Left kidney (tissue), 2 donors: ENCODE data around the gene HINT3. TPM values are rescaled to one million over a fixed set of nuclear protein-coding genes. Genes with fewer than 3 reads are reported as not detected.
"Not testable (repeated sequence)": the region's sequence is repeated elsewhere in the genome, so short reads cannot be mapped to it uniquely, and the experiment has no call there.

ENCODE experiments used
- DNase-seq: peaks from one replicate; pipeline ENCODE4 v3.0.0-alpha.2; 2013
- polyA plus RNA-seq: library from polyadenylated mRNA; unstranded; fragments of 120-200 nt; gene quantifications from one replicate; pipeline ENCODE4 v1.2.1, GENCODE V29; 2013; ENCODE audit not compliant: insufficient read length

Gene HINT3
- polyA plus RNA-seq, 1 donor, result 33.1 TPM

DNA sequence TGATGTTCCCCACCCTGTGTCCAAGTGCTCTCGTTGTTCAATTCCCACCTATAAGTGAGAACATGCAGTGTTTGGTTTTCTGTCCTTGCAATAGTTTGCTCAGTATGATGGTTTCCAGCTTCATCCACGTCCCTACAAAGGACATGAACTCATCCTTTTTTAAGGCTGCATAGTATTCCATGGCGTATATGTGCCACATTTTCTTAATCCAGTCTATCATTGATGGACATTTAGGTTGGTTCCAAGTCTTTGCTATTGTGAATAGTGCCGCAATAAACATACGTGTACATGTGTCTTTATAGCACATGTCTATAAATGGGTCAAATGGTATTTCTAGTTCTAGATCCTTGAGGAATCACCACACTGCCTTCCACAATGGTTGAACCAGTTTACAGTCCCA is 21.1 kb upstream of the HINT3 start:
- DNase-seq, result not testable (repeated sequence)

DNA sequence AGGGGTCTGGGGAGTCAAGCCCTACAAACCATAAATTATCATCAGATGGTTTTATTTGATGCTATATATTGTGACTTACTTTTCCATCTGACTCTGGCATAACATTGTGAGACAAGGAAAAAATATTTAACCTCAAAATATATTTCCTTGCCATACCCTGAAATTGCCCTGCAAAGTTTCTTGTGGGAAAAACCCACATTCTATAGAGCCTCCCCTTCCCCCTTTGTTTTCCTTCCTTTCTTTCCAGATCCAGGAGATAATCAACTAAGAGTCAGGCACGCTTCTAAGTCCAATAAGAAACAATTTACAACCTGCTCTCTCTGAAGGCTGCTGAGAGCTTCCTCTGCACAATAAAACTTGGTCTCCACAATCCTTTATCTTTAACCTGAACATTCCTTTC is 17.5 kb upstream of the HINT3 start:
- DNase-seq, result no peak

DNA sequence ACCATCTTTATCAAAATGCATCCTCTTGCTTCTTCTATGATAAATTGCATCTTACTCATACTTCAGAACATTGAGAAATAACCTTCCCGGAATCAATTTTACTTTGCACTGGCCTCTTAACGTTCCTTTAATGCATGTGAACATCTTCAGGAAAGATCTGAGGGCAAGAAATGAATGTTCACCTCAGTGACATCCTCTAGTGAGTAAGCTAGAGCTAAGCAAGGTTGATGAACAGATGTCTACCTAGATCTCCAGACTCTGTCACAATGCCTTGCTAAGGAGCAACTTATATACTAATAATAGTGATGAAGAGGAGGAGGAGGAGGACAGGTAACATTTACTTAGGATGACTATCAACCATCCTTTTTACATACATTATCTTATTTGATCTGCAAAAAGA is 16.8 kb upstream of the HINT3 start:
- no peak for DNase-seq

DNA sequence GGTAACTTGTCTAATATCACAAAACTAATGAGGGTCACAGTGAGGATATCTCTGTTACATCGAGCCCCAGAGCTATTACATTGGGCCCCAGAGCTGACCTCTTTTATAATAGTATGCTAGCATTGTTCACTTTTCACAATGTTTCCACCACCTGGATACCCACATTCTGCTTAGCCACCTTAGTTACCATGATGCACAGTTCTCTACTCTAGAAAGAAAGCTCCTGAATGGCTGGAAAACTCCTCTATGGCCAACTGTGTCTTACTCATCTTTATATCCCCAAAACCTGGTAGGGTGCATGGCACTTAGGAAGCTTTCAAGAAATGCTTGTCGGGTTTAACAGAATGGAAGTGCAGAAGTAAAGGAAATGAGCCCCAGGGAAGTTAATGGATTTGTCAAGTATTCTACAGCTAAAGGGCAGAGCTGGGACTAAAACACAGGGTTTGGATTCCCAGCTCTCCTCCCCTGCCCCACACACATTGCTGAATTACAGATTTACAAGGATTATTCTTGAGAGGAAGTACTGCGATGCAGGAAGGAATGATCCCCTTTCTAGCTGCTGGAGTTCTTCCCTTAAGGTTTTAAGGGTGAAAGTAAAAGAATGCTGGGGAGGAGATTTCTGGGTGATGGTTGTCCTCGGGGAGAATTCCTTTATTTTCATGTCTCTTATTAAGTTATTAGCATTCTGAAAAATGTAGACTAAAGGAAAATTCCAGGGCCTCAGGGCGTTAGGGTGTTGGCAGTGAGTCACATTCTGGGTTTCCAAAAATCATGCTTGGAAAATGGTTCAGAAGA is 16.1 kb upstream of the HINT3 start:
- no peak for DNase-seq

DNA sequence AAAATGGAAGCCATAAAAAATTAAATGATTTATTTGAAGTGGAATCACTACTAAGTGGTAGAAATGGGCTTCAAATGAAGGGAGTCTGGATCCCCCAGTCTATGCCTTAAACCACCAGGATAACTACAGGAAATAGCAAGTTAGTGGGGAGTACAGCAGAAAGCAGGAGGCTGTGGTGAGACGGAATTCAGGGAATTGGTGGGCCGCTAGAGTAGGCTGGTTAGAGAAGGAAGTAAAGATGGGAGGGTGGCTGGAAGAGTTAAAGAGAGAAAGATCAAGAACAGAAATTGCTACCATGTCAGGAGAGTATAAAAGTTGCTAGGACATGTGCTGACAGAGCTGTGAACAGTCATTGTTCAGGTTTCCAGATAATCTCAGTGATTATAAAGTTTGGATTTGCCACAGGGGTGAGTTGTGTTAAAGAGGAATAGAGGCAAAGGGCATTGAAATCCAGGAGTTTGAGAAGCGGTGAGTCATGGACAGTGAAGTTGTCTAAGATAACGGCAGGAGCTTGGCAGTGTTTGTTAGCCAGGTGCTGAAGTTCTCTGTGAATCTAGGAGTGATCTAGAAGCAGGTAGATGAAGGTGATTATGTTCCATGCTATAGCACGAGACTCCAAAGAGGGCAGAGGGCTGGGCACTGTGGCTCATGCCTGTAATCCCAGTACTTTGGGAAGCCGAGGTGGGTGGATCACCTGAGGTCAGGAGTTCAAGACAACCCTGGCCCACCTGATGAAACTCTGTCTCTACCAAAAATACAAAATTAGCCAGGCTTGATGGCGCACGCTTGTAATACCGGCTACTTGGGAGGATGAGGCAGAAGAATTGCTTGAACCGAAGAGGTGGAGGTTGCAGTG is 13.7 kb upstream of the HINT3 start:
- DNase-seq, result no peak

DNA sequence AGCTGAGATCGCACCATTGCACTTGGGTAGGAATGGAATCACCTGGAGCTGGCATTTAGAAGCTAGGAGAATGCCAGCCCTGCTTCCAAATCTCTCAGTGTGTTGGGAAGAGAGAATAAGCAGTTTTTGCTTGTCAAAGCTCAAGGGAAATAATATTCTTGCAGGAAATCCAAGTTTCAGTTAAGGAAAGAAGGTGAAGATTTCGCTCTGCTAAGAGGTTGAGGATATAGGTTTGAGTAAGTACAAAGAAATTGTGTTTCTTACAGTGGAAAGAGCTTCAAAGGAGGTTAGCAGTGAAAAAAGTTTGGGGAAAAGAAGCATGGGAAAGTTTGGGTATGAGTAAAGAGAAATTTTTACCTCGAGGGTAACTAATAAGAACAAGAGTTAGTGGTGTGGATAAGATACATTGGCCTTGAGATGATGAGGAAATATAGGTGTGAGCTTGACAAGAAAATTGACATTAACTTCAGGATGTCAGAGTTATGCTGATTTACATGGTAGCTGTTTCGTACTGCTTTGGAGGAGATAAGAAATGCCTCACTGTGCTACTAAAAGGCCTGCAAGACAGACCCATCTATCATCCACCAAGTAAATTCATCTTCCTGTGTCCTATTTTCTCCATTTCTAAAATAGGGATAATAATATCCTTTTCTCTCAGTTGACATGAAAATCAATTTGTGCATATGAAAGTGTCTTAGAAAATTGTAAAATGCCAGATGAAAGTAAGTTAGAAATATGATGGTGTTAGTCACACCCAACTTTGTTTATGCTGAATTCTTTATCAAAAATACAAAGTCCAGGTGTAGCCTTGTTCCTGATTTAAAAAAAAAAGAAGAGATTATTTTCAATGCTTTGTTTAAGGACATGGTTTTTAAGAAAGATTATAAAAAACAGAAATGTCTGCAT is 12.8 kb upstream of the HINT3 start:
- DNase-seq, result no peak

DNA sequence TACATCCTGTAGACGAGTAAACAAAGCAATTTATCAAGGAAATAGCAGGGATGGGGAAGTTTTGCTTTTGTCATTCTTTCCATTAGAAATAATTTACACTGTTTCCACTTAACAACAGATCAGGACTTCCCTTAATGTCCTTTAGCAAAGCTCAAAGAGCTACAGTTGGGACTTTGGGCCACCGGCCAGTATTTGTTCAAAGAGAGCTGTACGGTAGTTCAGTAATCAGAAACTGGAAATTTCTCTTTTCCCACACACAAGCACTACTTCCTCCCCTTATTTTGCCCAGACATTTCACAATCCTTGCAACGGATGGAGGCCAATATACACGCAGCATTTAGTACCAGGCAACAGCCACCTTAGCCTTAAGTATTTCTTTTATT is 12.1 kb upstream of the HINT3 start:
- DNase-seq, result peak; percentile 37

DNA sequence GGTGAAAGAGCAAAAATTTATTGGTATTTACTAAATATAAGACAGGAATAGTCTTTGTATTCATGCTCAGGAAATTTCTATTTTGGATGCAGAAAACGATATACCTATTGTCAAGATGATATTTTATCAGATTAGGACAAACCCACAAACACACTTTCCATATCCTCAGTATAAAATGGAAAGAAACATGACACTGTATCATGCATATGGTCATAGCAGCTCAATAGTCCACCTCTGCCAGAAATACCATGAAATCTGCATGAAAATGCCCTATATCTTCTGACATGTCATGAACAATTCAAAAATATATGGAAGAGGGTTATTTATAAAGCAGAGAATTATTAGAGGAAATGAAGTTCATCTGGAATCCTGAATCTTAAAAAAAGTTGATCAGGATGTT is 11.7 kb upstream of the HINT3 start:
- no peak for DNase-seq

DNA sequence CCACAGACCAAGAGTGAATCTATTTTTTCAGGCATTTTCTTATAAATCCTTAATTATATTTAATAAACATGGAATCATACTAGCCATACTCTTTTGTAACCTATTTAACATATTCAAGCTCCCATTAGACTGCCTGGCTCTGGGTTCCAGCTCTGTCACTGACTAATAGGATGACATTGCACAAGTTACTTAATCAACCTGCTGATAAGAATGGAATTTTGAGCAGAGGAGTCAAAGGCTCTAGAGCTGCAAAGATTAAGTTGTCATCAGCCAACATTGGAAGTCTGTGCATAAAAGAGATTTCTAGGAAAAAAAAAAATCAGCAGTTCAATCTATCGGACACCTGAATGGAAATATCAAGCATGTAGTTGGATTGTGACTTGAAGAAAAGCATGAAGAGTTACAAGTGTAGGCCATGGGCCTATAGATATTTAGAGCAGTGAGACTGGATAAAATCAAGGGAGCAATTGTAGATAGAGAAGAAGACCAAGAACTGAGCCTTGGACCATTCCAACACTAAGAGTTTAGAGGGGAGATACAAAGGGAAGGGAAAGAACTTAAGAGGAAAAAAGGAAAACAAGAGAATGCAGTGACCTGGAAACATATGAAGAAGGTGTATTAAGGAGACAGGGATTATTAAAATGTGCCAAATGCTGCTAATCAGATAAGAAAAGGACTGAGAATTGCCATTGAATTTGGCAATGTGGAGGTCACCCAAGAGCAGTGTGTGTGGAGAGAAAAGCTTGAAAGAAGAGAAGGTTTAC is 11.0 kb upstream of the HINT3 start:
- no peak for DNase-seq

DNA sequence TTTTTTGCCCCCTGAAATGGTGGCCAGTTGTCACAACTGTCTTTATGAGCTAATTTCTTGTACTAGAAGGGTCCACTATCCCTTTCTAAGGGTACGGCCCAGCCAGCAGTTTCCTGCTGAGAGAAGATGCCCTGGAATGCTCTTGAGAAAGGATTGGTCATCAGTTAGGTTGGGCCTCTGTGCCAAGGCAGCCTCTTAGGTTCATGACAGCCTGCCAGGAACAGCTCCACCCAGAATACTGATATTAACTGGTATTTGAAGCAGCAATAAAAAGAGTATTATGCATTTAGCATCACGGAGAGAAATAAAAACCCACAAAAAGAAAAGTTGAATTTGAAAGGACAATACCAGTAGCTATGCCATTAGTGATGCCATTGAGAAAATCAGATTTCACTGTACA is 9.0 kb upstream of the HINT3 start:
- no peak for DNase-seq

DNA sequence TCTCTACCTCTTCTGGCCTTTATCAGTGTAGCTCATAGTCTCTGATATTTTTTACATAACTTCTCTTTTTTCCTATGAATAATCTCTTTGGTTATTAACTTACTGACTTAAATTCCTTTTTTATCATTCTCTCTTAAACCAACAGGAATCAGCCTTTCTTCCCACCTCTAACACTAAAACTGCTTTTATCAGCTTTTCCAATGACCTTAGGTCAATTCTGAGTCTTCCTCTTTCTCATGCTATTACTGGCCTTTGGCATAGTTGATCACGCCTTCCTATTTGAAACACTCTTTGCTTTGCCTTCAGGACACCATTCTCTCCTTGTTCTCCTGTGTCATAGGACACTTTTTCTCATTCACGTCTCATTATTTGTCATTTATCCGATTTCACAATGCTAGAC is 8.1 kb upstream of the HINT3 start:
- no peak for DNase-seq

DNA sequence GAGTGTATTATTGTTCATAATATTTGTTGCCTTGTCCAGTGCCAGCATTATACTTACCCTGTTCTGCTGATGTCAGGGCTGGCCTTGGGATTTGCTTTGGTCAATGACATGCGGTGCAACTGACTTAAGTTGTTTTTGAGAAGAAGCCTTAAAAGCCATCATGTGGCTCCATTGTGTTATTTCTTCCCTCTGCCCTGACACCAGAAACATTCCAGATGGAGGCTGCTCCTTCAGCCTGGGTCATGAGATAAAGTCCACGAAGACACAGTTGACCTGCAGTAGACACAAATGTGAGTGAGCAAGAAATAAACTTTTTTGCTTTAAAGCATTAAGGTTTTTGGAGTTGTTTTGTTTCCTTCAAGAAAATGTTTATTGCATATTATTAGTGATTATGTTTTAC is 7.5 kb upstream of the HINT3 start:
- no peak for DNase-seq

DNA sequence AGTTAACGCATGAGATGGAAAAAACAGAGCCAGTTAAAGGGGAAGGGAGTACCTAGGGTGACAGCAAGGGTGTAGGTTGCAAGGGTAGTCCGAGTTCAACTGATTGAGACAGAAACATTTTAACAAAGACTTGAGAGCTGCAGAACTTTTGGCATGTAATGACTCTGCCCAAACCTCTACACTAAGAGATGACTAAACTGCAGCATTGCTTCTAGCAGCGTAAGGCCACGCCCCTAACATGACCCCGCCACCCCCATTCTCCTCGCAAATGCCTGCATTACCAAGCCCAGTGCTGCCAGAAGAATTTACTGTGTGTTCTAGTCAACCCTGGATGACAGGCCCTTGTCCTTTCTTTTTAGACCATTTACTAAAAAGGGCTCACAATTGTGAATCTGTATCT is 6.3 kb upstream of the HINT3 start:
- DNase-seq, result no peak

DNA sequence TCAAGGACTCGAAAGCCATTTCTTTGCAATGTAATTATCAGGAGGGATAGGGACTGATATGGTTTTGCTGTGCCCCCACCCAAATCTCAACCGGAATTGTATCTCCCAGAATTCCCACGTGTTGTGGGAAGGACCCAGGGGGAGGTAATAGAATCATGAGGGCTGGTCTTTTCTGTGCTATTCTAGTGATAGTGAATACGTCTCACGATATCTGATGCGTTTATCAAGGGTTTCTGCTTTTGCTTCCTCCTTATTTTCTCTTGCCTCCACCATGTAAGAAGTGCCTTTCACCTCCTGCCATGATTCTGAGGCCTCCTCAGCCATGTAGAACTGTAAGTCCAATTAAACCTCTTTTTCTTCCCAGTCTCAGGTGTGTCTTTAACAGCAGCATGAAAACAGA is 5.9 kb upstream of the HINT3 start:
- not testable (repeated sequence) for DNase-seq

DNA sequence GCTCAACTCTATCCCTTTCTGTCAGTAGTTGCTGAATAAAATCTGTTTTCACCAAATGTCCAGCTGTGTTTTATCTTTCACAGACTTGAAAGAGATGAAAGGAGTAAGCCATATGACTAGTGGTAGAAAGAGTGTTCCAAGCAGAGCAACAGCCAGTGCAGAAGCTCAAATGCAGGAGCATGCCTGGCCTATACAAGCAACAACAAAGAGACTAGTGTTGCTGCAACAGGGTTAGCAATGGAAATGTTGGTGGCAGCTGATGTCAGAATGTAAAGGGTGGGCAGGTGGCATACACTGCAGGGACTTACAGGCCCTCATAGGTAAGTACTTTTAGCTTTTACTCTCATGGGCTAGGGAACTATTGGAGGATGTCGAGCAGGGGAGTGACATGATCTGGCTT is 5.2 kb upstream of the HINT3 start:
- DNase-seq, result no peak

DNA sequence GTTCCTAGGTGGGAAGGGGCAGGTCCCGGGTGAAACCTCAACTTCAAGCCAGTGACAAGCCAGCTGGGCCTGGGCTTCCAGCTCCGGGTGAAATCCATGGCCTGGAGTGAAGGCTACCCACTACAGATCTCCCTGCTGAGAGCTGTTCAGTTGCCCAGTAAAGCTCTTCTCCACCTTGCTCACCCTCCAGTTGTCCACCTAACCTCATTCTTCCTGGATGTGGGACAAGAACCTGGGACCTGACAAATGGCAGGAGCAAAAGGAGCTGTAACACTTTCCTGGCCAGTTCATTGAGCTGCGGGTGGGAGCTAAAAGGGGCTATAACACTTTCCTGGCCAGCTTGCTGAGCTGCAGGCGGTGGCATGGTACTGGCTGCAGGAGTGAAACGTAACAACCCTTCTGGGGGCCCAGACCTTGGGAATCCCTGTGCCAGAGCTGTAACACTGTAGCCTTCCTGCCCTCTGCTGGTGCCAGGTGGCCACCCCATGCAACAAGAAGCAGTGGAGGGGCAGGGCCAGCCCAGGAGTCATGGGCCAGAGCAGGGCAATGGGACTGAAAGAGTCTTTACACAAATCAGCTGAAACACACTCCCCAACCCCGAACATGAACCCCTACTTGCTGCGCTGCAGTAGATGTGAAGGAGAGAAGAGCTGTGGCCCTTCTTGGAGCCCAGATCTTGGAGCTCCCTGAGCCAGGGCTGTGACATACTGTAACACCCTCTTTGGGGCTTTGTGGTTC is 3.6 kb upstream of the HINT3 start:
- no peak for DNase-seq

DNA sequence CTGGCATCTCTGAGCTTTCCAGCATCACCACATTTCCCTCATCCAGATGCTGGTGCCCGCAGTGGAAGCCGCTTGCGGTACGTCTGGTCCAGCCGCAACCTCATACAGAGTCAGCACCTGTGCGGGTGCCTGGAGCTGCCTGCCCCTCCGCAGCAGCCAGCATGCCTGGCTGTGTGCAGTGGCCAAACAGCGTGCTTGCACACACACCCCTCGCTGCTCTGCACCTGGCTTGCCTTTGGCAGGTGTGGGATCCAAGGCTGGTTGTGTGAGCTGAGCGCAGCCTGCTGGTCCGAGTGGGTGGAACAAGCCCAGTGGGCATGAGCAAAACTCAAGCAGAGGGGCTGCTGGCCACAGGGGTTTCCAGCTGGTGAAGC is 3.1 kb upstream of the HINT3 start:
- peak; percentile 11 for DNase-seq

DNA sequence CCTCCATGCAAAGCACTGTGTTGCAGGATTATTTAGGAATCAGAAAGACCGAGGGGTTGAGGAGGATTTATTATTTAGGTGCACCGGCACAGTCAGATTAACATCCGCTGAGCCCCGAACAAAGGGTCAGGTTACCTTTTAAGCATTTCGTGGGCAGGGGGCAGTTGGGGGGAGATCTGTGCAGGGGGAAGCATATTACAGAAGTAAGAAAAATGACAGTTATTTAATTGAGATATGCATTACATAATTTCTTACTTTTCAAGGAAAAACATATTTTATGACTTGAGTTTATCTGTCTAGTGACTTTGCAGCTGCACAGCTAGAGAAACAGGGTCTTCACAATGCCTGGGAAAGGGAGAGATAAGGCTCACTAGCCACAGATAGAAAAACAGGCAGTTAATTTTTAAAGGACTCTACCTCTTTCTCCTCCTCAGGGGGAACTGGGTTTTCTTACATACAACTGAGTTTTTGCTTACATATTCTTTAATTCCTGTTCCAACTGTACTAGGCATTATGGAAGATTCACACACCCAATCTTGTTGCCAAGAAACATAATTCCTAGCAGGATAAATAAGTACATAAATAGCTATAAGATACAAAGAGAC is 1.7 kb upstream of the HINT3 start:
- no peak for DNase-seq

DNA sequence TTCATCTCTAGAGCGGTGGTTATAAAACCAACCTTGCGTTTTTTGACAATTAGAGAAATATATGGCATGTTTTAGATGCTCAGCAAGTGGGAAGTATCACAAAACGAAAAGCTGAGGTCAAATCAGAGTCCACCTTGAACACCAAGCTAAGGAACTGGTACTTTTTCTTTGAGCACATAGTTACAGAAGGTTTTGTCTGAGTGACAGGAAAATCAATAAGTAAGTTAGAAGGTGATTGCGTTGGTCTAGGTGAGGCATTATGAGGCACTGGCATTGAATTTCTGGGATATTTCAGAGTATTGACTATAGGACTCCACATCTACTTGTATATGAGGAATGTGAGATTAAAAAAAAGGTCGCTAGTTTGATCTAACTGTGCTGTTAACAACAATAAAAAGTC is 597 bp upstream of the HINT3 start:
- DNase-seq, result no peak

DNA sequence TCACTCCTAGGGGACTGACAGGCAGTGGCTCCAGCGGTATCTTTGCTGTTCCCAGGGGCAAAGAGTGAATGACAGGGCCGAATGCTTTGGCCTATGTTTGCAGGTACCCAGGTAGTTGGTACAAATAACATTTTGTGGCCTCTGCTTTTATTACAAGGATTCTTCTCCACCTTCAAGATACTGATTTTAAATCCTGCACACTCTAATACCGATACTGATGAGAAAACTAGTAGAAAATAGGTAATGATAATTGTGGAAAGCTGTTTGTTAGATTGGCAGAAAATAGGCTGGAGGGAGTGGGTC is 772 bp downstream of the HINT3 start:
- no peak for DNase-seq

DNA sequence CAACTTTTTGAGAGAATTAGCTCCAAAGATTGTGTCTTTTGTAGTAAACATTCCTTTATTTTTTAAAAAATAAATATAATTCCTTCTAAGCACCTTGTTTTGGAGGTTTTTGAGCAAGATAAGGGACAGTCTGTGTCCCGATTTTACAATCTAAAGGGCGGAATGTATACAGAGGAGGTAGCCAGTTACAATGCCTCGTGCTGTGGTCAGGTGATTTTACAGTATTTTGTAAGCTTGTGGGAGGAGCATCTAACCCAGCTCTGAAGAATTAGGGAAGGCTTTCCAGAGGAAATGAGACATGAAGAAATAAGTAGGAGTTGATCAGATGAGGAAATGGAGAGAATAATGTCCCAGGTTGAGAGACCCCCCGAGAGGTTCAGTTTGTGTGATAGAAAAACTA is 1.3 kb downstream of the HINT3 start:
- peak; percentile 60 for DNase-seq
